GM18508 (cell line): Measurements from ENCODE around the gene SPATA25.
"Not testable (repeated sequence)": the region's sequence is repeated elsewhere in the genome, so short reads cannot be mapped to it uniquely, and the experiment has no call there.

Source experiments
- ATAC-seq: cut with Tn5 transposase; IDR thresholded peaks from one replicate; pipeline ENCODE4 v1.9.1; 2021; ENCODE audit warnings: moderate number of reproducible peaks; ENCODE audit not compliant: insufficient read depth, unreplicated experiment

The SPATA25 gene

DNA sequence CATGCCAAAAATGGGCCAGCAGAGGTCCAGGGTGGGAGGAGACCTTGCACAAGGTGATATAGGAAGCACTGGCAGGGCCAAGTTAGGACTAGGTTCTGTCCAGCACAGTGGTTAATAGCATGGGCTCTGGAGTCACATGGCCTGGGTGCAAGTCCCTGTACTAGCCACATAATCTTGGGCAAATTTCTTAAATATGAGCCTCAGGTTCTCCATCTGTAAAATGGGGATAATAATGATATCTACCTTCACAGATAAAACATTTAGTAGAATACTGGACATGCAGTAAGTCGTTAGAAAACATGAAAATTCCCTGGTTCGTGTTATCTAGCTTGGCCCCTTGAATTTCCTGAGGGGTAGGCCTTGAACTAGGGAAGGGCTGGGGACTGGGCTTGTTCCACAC, 9.9 kb upstream of the SPATA25 start:
- ATAC-seq, result no peak

GRCh38 chr20:45896641-45897161, 9.3 kb upstream of the SPATA25 start:
- no peak for ATAC-seq

DNA sequence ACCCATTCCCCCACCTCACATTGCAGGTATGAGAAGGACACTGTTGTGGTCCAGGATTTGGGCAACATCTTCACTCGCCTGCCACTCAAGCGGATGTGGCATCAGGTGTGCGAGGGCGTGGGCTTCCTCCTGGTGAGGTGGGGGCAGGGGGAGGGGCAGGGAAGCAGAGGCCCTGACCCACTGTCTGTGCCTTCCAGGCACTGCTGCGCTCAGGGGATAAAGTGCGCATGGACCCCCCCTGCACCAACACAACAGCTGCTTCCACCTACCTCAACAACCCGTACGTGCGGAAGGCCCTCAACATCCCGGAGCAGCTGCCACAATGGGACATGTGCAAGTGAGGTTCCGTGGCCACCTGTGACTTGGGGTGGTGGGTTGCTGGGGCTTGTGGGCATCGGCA, 7.4 kb upstream of the SPATA25 start:
- ATAC-seq, result no peak

GRCh38 chr20:45893831-45894230, 6.4 kb upstream of the SPATA25 start:
- no peak for ATAC-seq

GRCh38 chr20:45892828-45893500, 5.5 kb upstream of the SPATA25 start:
- no peak for ATAC-seq

GRCh38 chr20:45892049-45892825, 4.8 kb upstream of the SPATA25 start:
- ATAC-seq, result no peak

GRCh38 chr20:45890985-45891983, 3.9 kb upstream of the SPATA25 start, which contains the start of the genes CTSA and NEURL2:
TSS of gene CTSA (plus strand) at chr20:45891335. CDS start at chr20:45891569, 234 bp downstream.
TSS of gene NEURL2 (minus strand) at chr20:45891208. CDS start at chr20:45890991, 217 bp downstream.
- ATAC-seq, result peak; percentile 38

DNA sequence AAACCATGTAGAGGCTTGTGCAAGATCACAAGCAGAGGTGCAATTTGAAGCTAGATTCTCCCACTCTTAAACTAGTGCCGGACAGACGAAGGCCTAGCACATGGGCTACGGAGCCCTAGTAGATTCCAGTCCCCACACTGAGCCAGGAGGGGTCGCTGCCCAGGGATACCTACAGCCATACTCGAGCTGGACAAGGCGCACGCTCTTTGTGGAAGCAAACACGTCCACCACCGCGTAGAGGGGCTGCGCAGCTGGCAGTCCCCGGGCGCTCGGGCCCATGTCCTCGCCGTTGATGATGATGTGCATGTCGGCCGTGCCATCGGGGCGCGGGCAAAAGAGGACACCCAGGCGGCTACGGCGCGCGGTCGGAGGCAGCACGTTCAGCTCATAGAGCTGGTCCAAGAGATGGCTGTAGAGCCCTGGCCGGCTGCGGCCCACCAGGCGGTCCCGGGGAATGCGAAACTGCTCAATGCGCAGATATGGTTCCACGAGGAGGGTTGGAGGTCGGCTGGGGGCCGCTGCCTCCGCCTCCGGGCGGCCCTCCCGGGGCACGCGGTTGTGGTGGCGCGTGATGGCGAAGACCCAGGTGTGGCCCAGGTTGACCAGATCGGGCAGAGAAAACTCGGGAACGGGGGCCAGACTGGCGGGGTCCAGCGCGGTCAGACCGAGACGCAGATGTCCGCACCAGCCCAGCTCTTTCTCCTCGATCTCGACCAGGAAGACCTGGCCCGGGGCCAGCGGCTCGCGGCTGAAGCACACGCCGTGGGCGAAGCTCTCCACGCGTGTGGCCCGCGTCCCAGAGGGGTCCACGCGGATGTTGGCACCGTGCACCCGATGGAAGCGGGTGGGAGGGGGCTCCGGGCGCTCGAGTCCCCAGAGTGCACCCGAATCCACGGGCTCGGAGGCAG, 2.9 kb upstream of the SPATA25 start:
- ATAC-seq, result no peak

- ATAC-seq, result no peak
Observed at GRCh38 chr20:45888681-45889080, 1.3 kb upstream of the SPATA25 start.

DNA sequence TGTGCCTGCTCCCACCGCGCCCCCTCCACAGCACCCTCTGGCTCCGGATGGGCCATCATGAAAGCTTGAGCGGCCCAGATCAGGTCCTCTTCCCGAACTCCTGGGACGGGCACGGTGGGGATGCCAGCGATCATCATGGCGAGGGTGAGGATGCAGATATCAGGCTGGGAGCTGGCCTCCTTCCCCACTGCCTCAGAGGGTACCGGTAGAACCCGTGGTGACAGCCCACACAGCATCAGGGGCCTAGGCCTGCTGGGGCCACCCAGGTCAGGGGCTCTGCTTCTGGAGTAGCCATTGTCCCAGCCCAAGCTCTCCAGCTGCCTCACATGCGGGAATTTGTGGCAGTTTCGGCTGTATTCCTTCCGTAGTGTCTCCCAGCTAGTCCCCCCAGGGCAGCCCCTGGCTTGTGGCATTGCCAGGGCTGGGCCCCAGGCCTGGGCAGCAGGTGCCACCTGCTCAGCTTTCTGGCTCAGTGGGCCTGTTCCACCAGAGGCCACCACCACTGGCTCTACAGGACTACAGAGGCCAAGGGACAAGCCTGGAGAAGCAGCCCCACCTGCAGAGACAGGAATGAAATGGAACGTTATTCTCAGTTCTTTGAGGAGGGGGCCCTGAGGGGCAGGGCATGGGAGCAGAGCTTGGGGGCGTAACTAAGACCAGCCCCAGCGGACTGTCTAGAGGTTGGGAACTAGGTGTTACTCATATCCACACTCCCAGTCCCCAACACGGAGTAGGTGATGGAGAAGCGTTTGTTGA, 654 bp downstream of the SPATA25 start:
- no peak for ATAC-seq

DNA sequence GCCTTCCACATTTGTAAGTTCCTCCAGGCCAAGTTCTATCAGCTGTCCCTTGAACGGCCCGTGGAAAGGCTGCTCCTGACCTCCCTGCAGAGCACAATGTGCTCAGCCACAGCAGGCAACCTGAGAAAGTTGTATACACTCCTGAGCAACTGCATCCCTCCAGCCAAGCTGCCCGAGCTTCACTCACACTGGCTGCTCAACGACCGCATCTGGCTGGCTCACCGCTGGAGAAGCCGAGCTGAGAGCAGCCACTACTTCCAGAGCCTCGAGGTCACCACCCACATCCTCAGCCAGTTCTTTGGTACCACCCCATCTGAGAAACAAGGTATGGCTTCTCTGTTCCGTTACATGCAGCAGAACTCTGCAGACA, 4.3 kb downstream of the SPATA25 start:
- ATAC-seq, result no peak

- no peak for ATAC-seq
Observed at GRCh38 chr20:45882469-45883099, 4.8 kb downstream of the SPATA25 start.

DNA sequence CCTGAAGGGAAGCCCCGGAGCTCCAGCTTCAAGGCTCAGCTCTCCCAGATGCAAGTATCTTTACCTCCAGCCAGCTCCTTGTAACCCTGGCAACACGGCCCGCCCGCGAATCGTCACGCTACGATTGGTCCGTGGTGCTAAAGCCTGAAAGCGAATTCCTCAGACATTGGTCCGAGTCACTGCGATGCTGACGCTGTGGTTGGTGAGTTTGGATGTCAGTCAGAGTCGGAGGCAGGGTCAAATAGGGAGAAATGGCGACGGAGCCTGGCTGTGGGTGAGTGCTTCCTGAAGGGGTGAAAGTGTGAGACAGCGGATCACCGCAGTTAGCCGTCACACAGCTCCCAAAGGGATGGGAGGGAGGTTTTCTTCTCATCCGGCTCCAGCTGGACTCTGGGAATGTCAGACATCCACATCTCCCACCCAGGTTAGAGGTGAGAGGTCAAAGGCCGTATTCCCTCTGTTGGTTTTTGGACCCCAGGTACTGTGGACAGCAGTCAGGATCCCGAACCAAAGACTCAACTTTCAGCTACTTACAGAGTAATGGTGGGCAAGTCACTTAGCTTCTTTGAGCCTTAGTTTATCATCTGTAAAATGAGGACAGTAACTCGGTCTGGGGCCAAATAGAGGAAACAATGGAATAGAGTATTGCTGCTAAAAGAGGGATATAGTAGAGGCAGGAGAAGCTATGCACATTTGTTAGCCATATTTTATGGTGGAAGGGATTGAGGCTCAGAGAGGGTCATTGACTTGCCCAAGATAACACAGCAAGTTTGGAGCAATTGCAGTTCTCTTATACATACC, 6.2 kb downstream of the SPATA25 start, which contains the start of gene ZSWIM1:
TSS of gene ZSWIM1 (plus strand) at position 240 of the 801 bp plus-strand sequence. CDS start 1,366 bp downstream, outside the sequence.
- peak; percentile 81 for ATAC-seq

DNA sequence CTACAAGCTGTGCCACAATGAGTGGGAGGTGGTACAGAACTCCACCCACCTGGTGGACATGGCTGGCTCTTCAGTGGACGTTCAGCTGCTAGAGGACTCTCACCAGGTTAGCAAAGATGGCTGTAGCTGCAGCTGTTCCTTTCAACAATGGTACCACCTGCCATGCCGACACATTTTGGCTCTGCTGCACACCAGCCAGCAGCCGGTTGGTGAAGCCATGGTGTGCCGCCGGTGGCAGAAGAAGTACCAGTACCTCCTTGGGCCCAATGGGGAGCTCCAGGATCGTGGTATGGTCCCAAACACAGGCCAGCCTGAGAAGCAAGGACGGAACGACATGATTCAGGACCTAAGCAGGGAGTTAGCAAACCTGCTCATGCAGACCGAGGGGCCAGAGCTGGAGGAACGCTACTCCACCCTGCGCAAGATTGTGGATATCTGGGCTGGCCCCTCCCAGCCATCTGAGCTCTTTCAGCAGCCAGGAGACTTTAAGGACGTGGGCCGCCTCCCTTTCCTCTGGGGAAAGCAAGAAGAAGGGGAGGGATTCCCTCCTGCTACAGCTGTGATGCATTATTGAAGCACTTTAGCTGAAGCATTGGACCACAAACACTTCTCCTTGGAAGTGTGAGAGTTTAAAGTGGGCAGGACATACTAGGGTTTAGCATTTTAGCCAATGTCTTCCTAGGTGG, 9.2 kb downstream of the SPATA25 start:
- ATAC-seq, result no peak

DNA sequence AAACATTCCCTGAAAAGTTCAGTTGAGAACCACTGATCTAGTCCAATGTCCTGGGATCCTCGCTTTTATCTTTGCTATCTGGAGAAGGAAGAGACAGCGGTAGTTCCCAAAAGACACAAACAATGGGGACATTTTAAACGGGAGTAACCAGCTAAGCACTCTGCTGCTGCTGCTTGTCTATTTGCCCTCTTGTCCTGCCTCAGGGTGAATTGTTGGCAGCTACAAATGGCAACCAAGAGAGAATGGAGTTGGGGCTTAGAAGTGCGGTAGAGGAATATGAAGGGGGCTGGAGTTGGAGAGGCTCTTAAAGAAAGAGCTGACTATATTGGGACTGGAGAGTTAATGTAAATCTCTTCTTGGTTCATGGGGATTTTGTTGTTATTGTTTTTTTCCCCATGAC, 12.8 kb downstream of the SPATA25 start:
- ATAC-seq, result no peak

DNA sequence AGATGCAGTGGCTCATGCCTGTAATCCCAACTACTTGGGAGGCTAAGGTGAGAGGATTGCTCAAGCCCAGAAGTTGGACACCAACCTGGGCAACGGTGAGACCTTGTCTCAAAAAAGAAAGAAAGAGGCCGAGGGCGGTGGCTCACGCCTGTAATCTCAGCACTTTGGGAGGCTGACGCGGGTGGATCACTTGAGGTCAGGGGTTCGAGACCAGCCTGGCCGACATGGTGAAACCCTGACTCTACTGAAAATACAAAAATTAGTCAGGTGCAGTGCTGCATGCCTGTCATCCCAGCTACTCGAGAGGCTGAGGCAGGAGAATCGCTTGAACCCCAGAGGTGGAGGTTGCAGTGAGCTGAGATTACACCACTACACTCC, 13.3 kb downstream of the SPATA25 start:
- ATAC-seq, result not testable (repeated sequence)
